Measurements from ENCODE around the gene TTC7B.

GRCh38 chr14:90742729-90743128 lies 73.5 kb downstream of the TTC7B start:
- TF ChIP-seq, protein P1, sequence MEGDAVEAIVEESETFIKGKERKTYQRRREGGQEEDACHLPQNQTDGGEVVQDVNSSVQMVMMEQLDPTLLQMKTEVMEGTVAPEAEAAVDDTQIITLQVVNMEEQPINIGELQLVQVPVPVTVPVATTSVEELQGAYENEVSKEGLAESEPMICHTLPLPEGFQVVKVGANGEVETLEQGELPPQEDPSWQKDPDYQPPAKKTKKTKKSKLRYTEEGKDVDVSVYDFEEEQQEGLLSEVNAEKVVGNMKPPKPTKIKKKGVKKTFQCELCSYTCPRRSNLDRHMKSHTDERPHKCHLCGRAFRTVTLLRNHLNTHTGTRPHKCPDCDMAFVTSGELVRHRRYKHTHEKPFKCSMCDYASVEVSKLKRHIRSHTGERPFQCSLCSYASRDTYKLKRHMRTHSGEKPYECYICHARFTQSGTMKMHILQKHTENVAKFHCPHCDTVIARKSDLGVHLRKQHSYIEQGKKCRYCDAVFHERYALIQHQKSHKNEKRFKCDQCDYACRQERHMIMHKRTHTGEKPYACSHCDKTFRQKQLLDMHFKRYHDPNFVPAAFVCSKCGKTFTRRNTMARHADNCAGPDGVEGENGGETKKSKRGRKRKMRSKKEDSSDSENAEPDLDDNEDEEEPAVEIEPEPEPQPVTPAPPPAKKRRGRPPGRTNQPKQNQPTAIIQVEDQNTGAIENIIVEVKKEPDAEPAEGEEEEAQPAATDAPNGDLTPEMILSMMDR (IDR thresholded peaks at IDR 0.05; ENCODE audit: control extremely low read depth in 1 of 3, insufficient read depth in 1 of 3, low read depth in 1 of 3, low read length in 3 of 3): no peak
- TF ChIP-seq HDAC2 (IDR thresholded peaks at IDR 0.05; ENCODE audit: borderline replicate concordance in 1 of 2, low read depth in 2 of 2, low read length in 2 of 2) (no peak), BRCA1 (IDR thresholded peaks at IDR 0.05; ENCODE audit: low read depth, low read length) (no peak), POLR2AphosphoS5 (IDR thresholded peaks at IDR 0.05; ENCODE audit: low read depth, low read length) (no peak), SP1 (IDR thresholded peaks at IDR 0.05; ENCODE audit: low read depth, low read length) (no peak)
